ENCODE data around the gene RSPH9. TPM values are rescaled to one million over a fixed set of nuclear protein-coding genes. Genes with fewer than 3 reads are reported as not detected.

The RSPH9 gene
- total RNA-seq, 1 donor from 2014 or later, result 0.20 TPM

GRCh38 chr6:43624786-43625288 lies 20.0 kb upstream of the RSPH9 start:
- H3K4me1 ChIP-seq, result peaks cover 19% of the 10 kb centered on the region
- DNase-seq, result no peak
- no peak overlapping the region for H3K27ac ChIP-seq
- H3K4me3 ChIP-seq, result no peak overlapping the region
- peaks cover 65% of the 10 kb centered on the region for H3K36me3 ChIP-seq
- no peaks in the 10 kb centered on the region for H3K9me3 ChIP-seq
- intact Hi-C loops (cut with DNase I), result no loop called here
- no peaks in the 10 kb centered on the region for H3K27me3 ChIP-seq
- TF ChIP-seq, protein P1, sequence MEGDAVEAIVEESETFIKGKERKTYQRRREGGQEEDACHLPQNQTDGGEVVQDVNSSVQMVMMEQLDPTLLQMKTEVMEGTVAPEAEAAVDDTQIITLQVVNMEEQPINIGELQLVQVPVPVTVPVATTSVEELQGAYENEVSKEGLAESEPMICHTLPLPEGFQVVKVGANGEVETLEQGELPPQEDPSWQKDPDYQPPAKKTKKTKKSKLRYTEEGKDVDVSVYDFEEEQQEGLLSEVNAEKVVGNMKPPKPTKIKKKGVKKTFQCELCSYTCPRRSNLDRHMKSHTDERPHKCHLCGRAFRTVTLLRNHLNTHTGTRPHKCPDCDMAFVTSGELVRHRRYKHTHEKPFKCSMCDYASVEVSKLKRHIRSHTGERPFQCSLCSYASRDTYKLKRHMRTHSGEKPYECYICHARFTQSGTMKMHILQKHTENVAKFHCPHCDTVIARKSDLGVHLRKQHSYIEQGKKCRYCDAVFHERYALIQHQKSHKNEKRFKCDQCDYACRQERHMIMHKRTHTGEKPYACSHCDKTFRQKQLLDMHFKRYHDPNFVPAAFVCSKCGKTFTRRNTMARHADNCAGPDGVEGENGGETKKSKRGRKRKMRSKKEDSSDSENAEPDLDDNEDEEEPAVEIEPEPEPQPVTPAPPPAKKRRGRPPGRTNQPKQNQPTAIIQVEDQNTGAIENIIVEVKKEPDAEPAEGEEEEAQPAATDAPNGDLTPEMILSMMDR (IDR thresholded peaks at IDR 0.05), result no peak
- ATAC-seq, result no peak

DNA sequence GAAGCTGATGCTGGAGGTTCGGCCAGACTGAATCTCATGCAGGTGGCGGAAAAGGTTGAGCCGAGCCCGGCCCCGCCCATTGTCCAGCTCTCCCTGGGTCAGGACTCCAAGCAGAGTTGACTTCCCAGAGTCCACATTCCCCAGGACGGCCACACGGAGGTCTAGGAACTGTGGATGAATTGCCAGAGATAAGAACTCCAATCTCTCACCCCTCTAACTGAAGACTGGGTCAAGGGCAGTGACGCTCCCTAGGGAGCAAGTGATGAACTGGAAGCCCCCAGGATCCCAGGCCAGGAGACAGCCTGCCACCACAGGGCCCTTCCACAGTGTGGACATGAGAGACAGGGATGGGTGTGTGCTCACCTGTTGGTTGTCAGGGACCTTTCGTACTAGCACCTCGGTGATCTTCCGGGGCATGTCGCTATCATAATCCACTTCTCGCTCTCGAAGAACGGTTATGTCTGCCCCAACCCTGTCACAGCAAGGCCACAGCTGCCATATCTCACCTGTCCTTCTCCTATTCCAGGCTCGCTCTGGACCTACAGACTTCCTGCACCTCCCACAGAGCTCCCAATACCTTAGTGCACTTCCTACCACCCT lies 19.3 kb upstream of the RSPH9 start:
- H3K36me3 ChIP-seq, result peaks cover 58% of the 10 kb centered on the region
- H3K9me3 ChIP-seq, result no peaks in the 10 kb centered on the region
- no peak overlapping the region for H3K27ac ChIP-seq
- no peaks in the 10 kb centered on the region for H3K27me3 ChIP-seq
- TF ChIP-seq, protein P1 (IDR thresholded peaks at IDR 0.05), result no peak
- H3K4me1 ChIP-seq, result peaks cover 24% of the 10 kb centered on the region
- ATAC-seq (no peak), DNase-seq (no peak)
- no peak overlapping the region for H3K4me3 ChIP-seq
- intact Hi-C loops (cut with DNase I), result no loop called here

DNA sequence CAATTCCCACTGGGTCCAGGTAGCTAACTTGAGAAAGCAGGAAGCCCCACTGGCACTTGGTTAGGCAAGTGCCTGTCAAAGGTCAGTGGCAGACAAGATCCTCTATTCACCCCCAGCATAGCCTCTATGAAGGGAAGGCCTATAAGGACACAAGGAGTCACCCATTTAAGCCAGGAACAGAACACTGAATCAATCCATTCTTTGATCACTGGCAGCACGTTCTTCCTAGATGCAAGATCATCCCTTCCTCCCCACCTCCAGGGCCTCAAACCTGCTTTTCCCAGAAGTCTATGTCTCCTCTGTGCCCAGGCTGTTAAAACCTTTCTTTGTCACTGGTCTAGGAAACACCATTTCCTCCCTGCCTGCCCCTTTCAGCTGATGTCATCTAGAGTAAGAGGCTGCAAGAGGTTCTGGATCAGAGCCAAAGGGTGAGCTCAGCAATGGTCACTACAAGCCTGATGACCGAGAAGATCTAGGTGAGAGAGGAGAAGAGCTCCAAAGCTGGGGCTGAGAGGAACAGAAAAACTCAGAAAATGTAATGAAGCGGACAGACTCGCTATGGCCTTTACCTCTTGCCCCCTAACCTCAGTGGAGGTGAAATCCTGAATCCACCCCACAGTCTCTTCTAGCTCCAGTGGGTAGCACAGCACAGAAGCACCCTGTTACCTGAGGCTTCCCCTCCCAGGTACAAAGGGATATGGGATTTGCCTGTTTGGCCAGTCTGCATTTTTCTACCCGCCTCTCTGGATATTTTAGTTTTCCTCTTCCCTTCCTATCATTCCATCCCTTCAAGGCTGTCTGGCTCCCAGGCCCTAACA lies 17.6 kb upstream of the RSPH9 start:
- TF ChIP-seq, protein P1 (IDR thresholded peaks at IDR 0.05), result no peak
- peak; percentile 72 for DNase-seq
- Histone ChIP-seq H3K9me3 (no peaks in the 10 kb centered on the region), H3K27me3 (no peaks in the 10 kb centered on the region), H3K4me3 (peak overlapping the region; percentile 82), H3K36me3 (peaks cover 41% of the 10 kb centered on the region), H3K4me1 (peaks cover 29% of the 10 kb centered on the region), H3K27ac (peak overlapping the region; percentile 96)
- ATAC-seq, result peak; percentile 16
- intact Hi-C loops (cut with DNase I), result no loop called here

DNA sequence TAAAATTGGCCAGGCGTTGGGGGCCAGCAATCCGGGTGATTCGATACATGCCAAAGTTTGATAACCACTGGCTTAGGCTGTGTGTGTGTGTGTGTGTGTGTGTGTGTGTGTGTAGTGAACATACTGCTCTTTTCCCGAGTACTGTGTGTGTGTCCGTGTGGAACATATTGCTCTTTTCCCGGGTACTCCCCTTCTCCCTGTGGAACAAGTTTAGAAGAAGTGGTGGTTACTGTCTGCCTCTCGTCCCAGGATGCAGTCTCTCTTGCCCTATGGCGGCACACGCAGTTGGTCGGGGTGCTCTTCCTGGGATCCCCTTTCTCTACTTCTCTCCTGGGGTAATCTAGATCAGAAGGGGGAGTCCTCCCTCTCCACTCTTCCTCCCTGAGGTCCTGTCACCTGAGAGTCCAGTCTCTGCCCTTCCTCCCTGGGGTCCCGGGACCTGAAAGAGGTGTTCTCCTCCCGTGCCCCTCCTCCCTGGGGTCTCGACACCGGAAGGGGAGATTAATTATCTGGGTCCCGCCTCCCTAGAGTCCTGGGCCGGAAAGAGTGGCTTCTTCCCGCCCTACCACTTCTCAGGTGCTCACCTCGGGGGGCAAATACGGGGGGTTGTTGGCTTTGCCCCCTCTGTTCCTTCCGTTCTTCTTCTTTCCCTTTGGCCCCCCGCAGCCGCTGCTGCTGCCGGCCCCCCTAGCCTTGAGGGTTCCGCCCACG lies 16.3 kb upstream of the RSPH9 start:
- Histone ChIP-seq H3K36me3 (peaks cover 28% of the 10 kb centered on the region), H3K4me3 (peak overlapping the region; percentile 82), H3K4me1 (peaks cover 29% of the 10 kb centered on the region), H3K9me3 (no peaks in the 10 kb centered on the region), H3K27ac (peak overlapping the region; percentile 96), H3K27me3 (no peaks in the 10 kb centered on the region)
- intact Hi-C loops (cut with DNase I), result no loop called here
- ATAC-seq, result peak; percentile 6
- DNase-seq, result peak; percentile 77
- TF ChIP-seq, protein P1 (IDR thresholded peaks at IDR 0.05), result no peak

DNA sequence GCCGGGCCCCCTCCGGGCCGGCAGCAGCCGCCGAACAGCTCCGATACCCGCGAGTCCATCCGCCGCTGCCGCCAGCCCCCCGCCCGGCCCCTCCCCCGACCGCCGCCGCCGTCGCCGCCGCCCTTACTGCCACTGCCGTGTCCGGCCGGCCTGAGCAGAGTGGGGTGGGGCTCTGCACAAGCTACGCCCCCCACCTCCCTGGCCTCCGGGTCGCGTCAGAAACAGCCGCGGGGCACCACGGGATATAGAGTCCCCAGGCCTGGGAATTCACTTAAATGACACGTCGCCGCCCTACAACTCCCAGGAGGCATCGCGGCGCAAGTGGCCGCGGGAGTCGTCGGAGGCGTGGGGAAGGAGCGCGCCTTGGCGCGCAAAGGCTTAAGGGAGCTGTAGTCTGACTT lies 15.7 kb upstream of the RSPH9 start, which contains the start of gene GTPBP2:
Gene GTPBP2 (minus strand): TSS at position 161 of the 401 bp plus-strand sequence. CDS start 102 bp downstream, at position 59.
- DNase-seq (peak; percentile 99), ATAC-seq (peak; percentile 93)
- peak within 1 kb of the TSS; percentile 96 for H3K27ac ChIP-seq
- peak within 1 kb of the TSS; percentile 82 for H3K4me3 ChIP-seq
- H3K36me3 ChIP-seq, result peaks cover 22% of the 10 kb centered on the region
- no peaks in the 10 kb centered on the region for H3K9me3 ChIP-seq
- peaks cover 29% of the 10 kb centered on the region for H3K4me1 ChIP-seq
- intact Hi-C loops (cut with DNase I), result no loop called here
- no peaks in the 10 kb centered on the region for H3K27me3 ChIP-seq
- TF ChIP-seq, protein P1 (IDR thresholded peaks at IDR 0.05), result no peak

Data from upper lobe of right lung (tissue), 1 donor.